ENCODE results near the gene HNRNPA3.

GRCh38 chr2:177201919-177202346 is 10.7 kb upstream of the HNRNPA3 start:
- TF ChIP-seq CTCF (optimal IDR thresholded peaks at IDR 0.05 in 1 of 3, IDR thresholded peaks at IDR 0.05 in 1 of 3, conservative IDR thresholded peaks at IDR 0.05 in 1 of 3; ENCODE audit: extremely low read depth in 1 of 3, insufficient read depth in 2 of 3, low read length in 3 of 3) (no peak), EZH2 (IDR thresholded peaks at IDR 0.05; ENCODE audit: low read length) (no peak)
